Stomach (tissue), 4 donors: Measurements from ENCODE around the gene CFAP54.
"Not testable (repeated sequence)": the region's sequence is repeated elsewhere in the genome, so short reads cannot be mapped to it uniquely, and the experiment has no call there.

Source experiments
- CTCF ChIP-seq, 7 experiments: fragments of 450-650 bp in 4 of 7; fragments of 200-600 bp in 3 of 7; sonication (generic) in 3 of 7; IDR thresholded peaks; one replicate each; pipeline ENCODE4 v1.5.1; 2016 to 2019; ENCODE audit warnings: antibody characterized with exemption in 7 of 7, control low read depth in 2 of 7, mild to moderate bottlenecking in 1 of 7
- EP300 ChIP-seq: sonication (generic); formaldehyde crosslinking; IDR thresholded peaks from one replicate; pipeline ENCODE4 v1.6.1; 2017; ENCODE audit warnings: antibody characterized with exemption
- POLR2A ChIP-seq, 4 donors: fragments of 450-650 bp; IDR thresholded peaks; one replicate each; pipeline ENCODE4 v1.6.1; 2016; ENCODE audit warnings: antibody characterized with exemption in 4 of 4, control low read depth in 2 of 4, mild to moderate bottlenecking in 1 of 4, moderate library complexity in 1 of 4
- POLR2AphosphoS5 ChIP-seq, 3 donors: sonication (generic); formaldehyde crosslinking; IDR thresholded peaks; one replicate each; pipeline ENCODE4 v1.6.1; 2016; ENCODE audit warnings: antibody characterized with exemption in 3 of 3

DNA sequence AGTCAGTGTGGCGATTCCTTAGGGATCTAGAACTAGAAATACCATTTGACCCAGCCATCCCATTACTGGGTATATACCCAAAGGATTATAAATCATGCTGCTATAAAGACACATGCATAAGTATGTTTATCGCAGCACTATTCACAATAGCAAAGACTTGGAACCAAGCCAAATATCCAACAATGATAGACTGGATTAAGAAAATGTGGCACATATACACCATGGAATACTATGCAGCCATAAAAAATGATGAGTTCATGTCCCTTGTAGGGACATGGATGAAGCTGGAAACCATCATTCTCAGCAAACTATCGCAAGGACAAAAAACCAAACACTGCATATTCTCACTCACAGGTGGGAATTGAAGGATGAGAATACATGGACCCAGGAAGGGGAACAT is 186.1 kb downstream of the CFAP54 start:
- not testable (repeated sequence) for TF ChIP-seq CTCF (IDR thresholded peaks at IDR 0.05); POLR2AphosphoS5 (IDR thresholded peaks at IDR 0.05); POLR2A (IDR thresholded peaks at IDR 0.05); EP300
